ENCODE measurements around the gene PRKAR2B. TPM values are rescaled to one million over a fixed set of nuclear protein-coding genes. Genes with fewer than 3 reads are reported as not detected.

Gene PRKAR2B
- 41.2 TPM for polyA plus RNA-seq (ENCODE audit: insufficient read length)
- long read RNA-seq, donor 1, transcript PRKAR2B-201 (11 exons, 3,745 nt): major isoform, 16 of 22 reads
- long read RNA-seq, donor 1, partial matches to known transcripts: 6 of 22 reads
- long read RNA-seq, donor 1, other reads (novel, unspliced or antisense): 0 of 22 reads
- long read RNA-seq, donor 2, transcript PRKAR2B-201 (11 exons, 3,745 nt): major isoform, 9 of 9 reads
- long read RNA-seq, donor 2, partial matches to known transcripts: 0 of 9 reads
- long read RNA-seq, donor 2, other reads (novel, unspliced or antisense): 0 of 9 reads
- long read RNA-seq, donor 3, transcript PRKAR2B-201 (11 exons, 3,745 nt): major isoform, 10 of 19 reads
- long read RNA-seq, donor 3, partial matches to known transcripts: 9 of 19 reads
- long read RNA-seq, donor 3, other reads (novel, unspliced or antisense): 0 of 19 reads
- long read RNA-seq, donor 4: 0 reads
- long read RNA-seq, donor 5, transcript PRKAR2B-201 (11 exons, 3,745 nt): major isoform, 11 of 27 reads
- long read RNA-seq, donor 5, partial matches to known transcripts: 16 of 27 reads
- long read RNA-seq, donor 5, other reads (novel, unspliced or antisense): 0 of 27 reads
- long read RNA-seq, donor 6, transcript PRKAR2B-201 (11 exons, 3,745 nt): major isoform, 16 of 16 reads
- long read RNA-seq, donor 6, partial matches to known transcripts: 0 of 16 reads
- long read RNA-seq, donor 6, other reads (novel, unspliced or antisense): 0 of 16 reads
- long read RNA-seq, donor 7, transcript PRKAR2B-201 (11 exons, 3,745 nt): major isoform, 13 of 19 reads
- long read RNA-seq, donor 7, partial matches to known transcripts: 6 of 19 reads
- long read RNA-seq, donor 7, other reads (novel, unspliced or antisense): 0 of 19 reads
- long read RNA-seq, donor 8, transcript PRKAR2B-201 (11 exons, 3,745 nt): major isoform, 6 of 6 reads
- long read RNA-seq, donor 8, partial matches to known transcripts: 0 of 6 reads
- long read RNA-seq, donor 8, other reads (novel, unspliced or antisense): 0 of 6 reads

DNA sequence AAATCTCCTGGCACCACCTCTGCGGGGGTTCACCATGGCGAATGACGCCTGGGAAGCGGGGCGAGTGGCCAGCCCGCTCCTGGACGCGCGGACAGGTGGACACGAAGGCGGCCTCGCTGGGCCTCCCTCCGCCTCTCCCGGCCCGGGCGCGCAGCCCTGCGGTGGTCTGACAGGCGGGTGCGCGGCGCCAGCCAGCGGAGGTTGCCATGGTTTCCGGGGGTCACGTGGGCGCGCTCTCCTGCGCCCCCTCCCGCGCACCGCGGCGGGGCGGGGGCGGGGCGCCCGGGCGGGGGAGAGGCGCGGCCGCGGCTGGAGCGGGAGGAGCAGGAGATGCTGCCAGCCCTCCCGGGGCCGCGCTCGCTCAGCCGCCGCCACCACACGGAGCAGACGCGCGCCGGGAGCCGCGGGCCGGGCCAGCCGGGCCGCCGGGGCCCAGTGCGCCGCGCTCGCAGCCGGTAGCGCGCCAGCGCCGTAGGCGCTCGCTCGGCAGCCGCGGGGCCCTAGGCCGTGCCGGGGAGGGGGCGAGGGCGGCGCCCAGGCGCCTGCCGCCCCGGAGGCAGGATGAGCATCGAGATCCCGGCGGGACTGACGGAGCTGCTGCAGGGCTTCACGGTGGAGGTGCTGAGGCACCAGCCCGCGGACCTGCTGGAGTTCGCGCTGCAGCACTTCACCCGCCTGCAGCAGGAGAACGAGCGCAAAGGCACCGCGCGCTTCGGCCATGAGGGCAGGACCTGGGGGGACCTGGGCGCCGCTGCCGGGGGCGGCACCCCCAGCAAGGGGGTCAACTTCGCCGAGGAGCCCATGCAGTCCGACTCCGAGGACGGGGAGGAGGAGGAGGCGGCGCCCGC, at the start of gene PRKAR2B:
Gene PRKAR2B, plus strand, starts transcription at position 359 of the 848 bp plus-strand sequence. Its CDS starts 203 bp downstream, at position 562.
- DNase-seq: peak; percentile 87

DNA sequence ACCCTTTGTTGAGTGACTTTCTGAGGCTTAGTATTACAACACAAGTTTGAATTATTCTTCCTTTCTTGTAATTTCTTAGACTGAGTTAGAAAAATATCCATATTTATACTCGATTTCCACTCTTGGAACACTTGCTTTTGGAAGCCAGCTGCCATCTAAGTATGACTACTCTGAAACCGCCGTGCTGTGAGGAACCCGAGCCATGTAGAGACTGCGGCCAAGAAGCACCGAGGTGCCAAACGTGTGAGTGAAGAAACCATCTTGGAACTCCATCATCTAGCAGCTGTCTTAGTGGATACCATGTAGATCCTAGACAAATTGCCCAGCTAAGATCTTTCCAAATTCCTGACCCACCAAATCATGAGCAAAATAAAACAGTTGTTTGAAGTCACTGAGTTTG, 49.7 kb upstream of the PRKAR2B start:
- DNase-seq: no peak

DNA sequence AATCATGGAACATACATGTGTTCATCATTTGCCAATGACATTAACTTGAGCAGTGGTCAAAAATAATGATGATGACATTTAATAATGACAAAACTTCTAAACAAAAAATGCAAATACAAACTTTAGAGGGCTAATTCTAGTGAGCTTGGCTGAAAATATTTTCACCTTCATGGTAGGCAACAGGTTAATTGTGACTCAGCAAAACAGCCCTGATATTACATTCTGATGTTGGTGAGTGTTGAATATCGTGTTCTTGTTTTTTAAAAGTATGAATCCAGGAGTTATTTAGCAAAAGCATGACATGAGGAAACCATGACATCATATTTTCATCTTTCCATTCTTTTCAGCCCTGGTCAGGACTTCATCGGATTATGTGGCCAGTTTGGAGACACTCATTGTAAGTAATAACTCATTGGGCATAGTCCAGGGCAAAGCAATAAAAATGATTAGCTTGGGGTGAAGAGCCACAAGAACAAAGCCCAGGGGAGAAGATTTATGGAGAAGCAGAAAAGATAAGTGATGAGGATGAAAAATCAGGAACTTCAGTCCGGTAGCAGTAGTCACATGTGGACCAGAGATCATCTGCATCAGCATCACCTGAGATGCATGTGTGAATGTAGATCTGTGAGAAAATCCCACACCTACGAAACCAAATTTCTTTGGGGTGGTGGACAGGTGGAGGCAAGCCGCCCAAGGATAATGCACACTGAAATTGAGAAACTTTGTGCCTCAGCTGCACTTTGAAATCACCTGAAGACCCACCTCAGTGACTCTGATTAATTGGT, 46.8 kb upstream of the PRKAR2B start:
- DNase-seq: no peak

- no peak for DNase-seq
Measured at GRCh38 chr7:106999023-106999422, 45.5 kb upstream of the PRKAR2B start.

DNA sequence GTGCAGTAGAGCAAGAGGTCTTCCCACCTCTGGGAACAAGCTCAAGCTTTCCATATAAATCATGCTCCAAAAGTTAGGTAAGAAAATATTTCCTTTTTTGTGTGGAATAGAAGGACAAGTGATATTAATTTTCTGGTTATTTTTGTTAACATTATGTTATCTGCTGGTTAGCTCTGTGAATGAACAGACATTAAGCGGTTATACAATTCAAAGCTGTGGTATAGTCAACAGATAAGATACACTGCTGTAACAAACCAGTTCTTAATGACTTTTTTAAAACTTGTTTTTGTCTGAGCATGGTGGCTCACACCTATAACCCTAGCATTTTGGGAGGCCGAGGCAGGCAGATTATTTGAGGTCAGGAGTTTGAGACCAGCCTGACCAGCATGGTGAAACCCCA, 43.0 kb upstream of the PRKAR2B start:
- no peak for DNase-seq

GRCh38 chr7:107002126-107002525, 42.4 kb upstream of the PRKAR2B start:
- no peak for DNase-seq

- DNase-seq: no peak
Measured at GRCh38 chr7:107002529-107002998, 41.9 kb upstream of the PRKAR2B start.

DNA sequence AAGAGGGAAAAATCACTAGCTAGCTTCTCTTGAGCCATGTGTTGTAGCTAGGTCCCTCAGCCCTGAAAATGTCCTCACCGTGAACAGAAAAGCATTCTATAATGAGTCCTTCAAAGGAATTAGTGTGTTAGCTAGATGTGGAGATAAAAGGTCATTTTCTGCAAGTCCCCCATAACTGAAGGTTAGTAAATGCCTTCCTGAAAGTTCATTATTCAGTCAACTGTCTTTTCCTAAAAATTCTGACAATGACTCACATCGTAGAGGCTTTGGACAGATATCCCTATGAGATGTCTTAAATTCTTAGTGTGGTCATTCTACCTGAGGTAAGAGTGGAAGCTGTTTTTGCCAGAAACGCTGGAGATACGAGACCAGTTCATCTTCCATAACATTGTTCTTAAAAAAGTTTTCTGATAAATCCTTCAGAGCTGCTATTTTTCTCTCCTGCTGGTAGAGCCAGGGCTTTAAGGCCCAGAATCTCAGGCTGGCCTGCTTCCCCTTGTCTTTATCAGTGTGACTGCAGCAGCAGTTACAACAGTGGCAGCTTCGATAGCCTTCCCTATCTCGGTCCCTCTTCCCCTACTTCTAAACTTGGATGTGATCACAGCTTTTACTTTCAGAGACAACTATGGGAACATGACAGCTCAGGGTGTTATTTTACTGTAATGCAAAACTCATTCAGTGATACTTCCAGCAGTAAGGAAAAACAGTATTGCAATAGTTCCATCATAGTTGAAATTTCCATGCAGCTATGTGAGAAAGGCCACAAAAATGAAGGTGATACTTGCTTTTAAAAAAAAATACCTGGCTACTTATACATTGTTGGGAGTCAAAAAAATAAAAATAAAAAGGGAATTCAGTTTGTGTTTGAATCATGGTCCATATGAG, 37.3 kb upstream of the PRKAR2B start:
- DNase-seq: no peak

DNA sequence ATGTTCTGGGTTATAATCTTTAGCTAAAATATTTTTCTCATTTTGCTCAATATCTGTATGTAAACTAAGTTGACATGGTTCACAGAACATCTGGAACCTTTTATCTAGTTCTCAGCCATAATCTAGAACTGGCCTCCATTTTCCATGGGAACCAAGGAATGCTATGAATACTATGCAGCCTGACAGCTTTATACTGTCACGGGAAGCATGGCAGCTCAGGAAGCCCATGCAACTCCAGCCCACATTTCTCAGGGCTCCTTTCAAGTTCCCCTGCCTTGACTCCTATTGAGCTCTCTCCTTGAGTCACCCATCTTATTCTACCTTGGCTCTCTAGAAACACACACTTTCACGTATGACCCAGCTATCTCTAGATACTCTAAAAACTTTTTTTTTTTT, 36.6 kb upstream of the PRKAR2B start:
- DNase-seq: no peak

DNA sequence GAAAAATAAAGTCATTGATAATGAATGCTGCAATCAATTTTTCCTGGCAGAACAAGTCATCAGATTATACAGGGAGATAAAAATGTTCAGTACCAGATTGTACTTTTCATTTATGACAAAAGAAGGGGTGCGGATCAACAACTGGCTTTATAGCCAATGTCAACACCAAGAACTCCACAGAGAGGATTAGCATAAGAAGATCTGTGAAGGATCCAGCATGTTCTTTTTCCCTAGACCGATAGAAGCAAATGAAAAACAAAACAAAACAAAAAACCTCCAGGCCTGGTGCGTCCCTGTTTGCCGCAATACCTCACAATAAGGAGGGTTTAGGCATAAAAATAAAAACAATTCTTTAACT, 34.7 kb upstream of the PRKAR2B start:
- no peak for DNase-seq

GRCh38 chr7:107012691-107013090, 31.8 kb upstream of the PRKAR2B start:
- no peak for DNase-seq

- no peak for DNase-seq
Measured at GRCh38 chr7:107014387-107015023, 30.0 kb upstream of the PRKAR2B start.

DNA sequence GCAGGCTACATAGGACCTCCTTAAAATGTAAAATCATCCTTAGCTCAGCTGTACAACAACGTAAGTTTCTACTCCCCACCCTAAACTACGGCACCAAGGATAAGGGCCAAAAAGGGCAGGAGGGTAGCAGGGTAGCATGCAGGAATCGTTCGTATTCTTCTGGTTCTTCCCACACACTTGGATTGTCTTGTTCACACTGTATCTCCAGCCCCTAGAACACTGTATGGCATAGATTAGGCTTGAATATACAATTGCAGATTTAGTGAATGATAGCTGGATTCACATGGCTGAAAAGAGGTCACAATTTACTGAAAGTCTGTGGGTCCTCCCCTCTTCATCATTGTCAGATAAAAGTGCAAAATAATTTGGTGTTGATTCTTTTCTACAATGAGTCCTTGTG, 28.2 kb upstream of the PRKAR2B start:
- DNase-seq: no peak

- DNase-seq: no peak
Measured at GRCh38 chr7:107017965-107018719, 26.4 kb upstream of the PRKAR2B start.

GRCh38 chr7:107020400-107020799, 24.1 kb upstream of the PRKAR2B start:
- no peak for DNase-seq

- DNase-seq: no peak
Measured at GRCh38 chr7:107021600-107021999, 22.9 kb upstream of the PRKAR2B start.

- DNase-seq: no peak
Measured at GRCh38 chr7:107023522-107024151, 20.9 kb upstream of the PRKAR2B start.

GRCh38 chr7:107024906-107025305, 19.6 kb upstream of the PRKAR2B start:
- no peak for DNase-seq

Measured in left kidney (tissue), 8 donors.